ENCODE measurements around the gene ARVCF. TPM values are rescaled to one million over a fixed set of nuclear protein-coding genes. Genes with fewer than 3 reads are reported as not detected.

Gene ARVCF
- total and polyA plus RNA-seq, 9 donors, result 55.5 to 117 (median 82.2) TPM

DNA sequence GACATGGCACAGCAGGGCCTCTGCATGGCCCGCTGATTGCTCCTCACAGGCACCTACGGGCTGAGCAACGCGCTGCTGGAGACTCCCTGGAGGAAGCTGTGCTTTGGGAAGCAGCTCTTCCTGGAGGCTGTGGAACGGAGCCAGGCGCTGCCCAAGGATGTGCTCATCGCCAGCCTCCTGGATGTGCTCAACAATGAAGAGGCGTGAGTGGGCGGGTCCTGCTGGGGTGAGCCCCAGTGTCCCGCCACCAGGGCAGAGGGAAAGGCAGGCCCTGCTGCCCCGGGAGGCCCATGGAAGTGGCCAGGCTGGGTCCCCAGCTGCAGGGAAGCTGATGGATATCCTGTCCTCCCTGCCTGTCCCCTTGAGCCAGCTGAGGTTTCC lies 44.8 kb upstream of the ARVCF start:
- Histone ChIP-seq H3K4me1 (ENCODE audit: control insufficient read depth, insufficient read depth, low read length) (peaks cover 9% of the 10 kb centered on the region), H3K27ac (ENCODE audit: low read length) (no peak overlapping the region), H3K4me3 (ENCODE audit: low read length) (no peak overlapping the region), H3K36me3 (ENCODE audit: control insufficient read depth, insufficient read depth, low read length) (peaks cover 35% of the 10 kb centered on the region), H3K27me3 (ENCODE audit: control insufficient read depth, insufficient read depth, low read length) (no peaks in the 10 kb centered on the region), H3K9me3 (replicated peaks; ENCODE audit: control insufficient read depth, low read depth, low read length) (no peaks in the 10 kb centered on the region)
- DNase-seq, result no peak
- 83% methylated on average over 10 of the region's 11 CpGs for WGBS (ENCODE audit: insufficient coverage)

DNA sequence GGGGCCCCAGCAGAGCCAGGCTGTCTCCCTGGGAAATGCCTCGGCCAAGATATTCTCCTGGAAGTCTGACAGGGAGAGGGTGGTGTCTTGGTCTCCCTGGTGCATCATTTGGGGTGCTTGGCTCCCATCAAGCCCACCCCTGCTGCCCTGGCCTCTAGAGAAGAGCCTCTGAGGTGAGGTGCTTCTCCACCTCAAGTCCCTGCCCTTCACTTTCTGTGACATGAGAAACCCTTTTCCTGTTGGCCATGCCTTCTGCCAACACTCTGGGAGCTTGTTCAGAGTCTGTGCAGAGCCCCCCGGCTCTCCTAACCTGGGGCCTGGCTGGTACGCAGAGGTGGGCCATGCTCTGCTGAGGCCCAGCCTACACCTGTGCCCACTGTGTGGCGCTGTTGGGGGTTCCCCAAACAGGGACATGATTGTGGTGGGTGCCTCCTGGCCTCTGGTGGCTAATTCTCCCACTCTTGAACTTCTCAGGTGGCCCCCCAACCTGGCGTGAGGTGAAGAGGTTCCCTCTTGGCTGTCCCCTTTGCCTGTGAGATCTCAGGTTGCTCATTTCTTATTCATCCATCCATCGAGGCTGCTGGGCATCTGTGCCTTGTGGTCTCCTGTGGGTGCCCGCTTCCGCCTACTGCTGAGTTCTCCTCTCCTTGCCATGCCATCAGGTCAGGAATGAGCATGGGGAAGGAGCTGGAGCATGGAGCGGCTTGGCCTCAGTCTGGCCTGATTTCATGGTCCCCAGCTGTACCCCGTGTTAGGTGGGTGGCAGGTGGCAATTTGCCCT lies 44.3 kb upstream of the ARVCF start:
- H3K27me3 ChIP-seq (ENCODE audit: control insufficient read depth, insufficient read depth, low read length), result no peaks in the 10 kb centered on the region
- no peak overlapping the region for H3K27ac ChIP-seq (ENCODE audit: low read length)
- WGBS (ENCODE audit: insufficient coverage), result 91% methylated on average over 7 of the region's 10 CpGs
- H3K36me3 ChIP-seq (ENCODE audit: control insufficient read depth, insufficient read depth, low read length), result peaks cover 40% of the 10 kb centered on the region
- H3K4me1 ChIP-seq (ENCODE audit: control insufficient read depth, insufficient read depth, low read length), result peaks cover 9% of the 10 kb centered on the region
- DNase-seq, result no peak
- no peak overlapping the region for H3K4me3 ChIP-seq (ENCODE audit: low read length)
- H3K9me3 ChIP-seq (replicated peaks; ENCODE audit: control insufficient read depth, low read depth, low read length), result no peaks in the 10 kb centered on the region

DNA sequence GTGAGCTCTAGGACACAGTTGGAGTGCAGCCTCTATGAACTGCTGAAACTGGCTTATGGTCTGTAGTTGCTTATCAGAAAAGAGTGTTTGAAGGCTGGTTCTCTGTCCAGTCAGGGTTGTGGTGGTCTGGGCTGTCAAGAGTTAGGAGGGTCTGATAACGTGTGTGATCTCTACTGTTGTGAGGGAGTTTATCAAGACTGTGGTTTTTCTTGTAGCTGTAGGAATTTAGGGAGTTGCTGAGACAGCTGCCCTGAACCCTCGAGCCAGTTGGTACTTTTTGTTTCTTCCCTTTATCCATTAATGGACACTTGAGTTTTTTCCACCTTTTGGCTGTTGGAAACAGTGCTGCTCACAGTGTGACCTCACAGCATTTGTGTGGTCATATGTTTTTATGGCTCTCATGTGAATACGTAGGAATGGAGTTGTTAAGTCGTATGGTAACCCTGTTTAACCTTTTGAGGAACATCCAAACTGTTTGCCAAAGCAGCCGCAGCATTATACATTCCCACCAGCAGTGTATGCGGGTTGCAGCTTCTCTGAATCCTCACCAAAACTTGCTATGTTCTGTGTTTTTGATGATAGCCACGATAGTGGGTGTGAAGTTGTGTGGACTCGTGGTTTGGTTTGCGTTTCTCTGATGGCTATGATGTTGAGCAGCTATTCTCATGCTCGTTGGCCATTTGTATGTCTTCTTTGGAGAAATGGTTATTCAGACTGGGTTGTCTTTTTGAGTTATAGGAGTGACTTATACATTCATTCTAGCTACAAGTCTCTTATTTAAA lies 42.6 kb upstream of the ARVCF start:
- Histone ChIP-seq H3K4me1 (ENCODE audit: control insufficient read depth, insufficient read depth, low read length) (peaks cover 9% of the 10 kb centered on the region), H3K27me3 (ENCODE audit: control insufficient read depth, insufficient read depth, low read length) (no peaks in the 10 kb centered on the region), H3K27ac (ENCODE audit: low read length) (no peak overlapping the region), H3K9me3 (replicated peaks; ENCODE audit: control insufficient read depth, low read depth, low read length) (no peaks in the 10 kb centered on the region), H3K36me3 (ENCODE audit: control insufficient read depth, insufficient read depth, low read length) (peaks cover 41% of the 10 kb centered on the region), H3K4me3 (ENCODE audit: low read length) (no peak overlapping the region)
- WGBS (ENCODE audit: insufficient coverage), result 92% methylated on average over 2 of the region's 10 CpGs
- DNase-seq, result no peak

DNA sequence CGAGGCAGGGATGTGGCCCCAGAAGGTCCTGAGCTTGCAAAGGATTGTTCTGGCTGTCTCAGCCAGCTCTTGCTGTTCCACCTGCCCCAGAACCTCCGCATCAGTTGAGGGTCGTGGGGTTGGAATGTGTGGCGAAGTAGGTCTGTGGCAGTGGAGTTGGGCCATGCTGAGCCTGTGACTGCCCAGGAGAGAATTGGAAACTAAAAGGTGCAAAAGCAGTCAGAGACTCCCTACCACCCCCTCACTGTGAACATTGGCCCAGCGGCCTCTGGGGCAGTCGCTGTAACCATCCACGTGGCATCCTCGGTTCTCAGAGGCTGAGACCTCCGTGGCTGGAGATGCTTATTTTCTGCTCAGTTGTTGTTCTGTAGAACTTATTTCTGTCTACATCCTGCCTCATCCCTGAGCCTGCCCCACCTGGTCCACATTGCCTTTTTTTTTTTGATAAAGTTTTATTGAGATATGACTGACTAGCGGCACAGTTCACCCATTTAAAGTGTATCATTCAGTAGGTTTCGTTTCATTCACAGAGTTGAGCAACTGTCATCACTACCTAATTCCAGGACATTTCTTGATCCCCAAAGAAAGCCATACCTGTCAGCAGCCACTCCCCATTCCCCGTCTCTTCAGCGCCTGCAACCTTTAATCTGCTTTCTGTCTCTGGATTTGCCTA lies 41.1 kb upstream of the ARVCF start:
- H3K27me3 ChIP-seq (ENCODE audit: control insufficient read depth, insufficient read depth, low read length), result no peaks in the 10 kb centered on the region
- DNase-seq, result no peak
- H3K9me3 ChIP-seq (replicated peaks; ENCODE audit: control insufficient read depth, low read depth, low read length), result no peaks in the 10 kb centered on the region
- H3K36me3 ChIP-seq (ENCODE audit: control insufficient read depth, insufficient read depth, low read length), result peaks cover 49% of the 10 kb centered on the region
- H3K27ac ChIP-seq (ENCODE audit: low read length), result no peak overlapping the region
- H3K4me1 ChIP-seq (ENCODE audit: control insufficient read depth, insufficient read depth, low read length), result peaks cover 9% of the 10 kb centered on the region
- WGBS (ENCODE audit: insufficient coverage), result 96% methylated on average over 6 of the region's 13 CpGs
- H3K4me3 ChIP-seq (ENCODE audit: low read length), result no peak overlapping the region

DNA sequence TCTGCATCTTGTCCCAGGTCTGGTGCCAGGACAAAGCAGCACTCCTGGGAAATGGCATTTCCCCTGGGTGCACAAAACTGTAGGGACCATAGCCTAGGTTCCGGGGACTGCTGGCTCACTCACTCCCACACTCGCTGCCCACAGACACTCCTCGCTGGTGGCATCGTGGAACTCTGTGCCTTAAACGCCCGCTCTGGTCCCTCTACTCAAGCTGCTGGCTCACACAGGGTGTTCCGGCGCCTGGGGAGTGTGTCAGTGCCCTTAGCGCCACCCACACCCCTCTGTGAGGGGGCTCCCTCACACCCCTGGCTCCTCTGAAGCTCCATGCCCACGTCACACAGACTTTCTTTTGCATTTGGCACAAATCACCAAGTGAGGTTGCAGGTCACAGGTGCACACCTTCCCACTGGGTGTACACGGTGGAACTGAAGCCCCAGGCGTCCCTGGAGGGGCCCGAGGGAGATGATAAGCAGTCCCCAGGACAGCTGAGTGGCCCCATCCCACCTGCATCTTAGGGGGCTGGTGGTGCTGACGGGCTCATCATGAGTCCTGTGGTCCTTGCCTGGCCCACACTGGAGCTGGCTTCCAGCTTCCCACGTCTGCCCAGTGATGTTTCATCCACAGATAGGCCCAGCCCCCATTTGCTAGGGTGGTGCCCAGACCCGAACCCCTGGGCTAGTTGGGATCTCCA lies 40.2 kb upstream of the ARVCF start:
- 81% methylated on average over 15 of the region's 16 CpGs for WGBS (ENCODE audit: insufficient coverage)

DNA sequence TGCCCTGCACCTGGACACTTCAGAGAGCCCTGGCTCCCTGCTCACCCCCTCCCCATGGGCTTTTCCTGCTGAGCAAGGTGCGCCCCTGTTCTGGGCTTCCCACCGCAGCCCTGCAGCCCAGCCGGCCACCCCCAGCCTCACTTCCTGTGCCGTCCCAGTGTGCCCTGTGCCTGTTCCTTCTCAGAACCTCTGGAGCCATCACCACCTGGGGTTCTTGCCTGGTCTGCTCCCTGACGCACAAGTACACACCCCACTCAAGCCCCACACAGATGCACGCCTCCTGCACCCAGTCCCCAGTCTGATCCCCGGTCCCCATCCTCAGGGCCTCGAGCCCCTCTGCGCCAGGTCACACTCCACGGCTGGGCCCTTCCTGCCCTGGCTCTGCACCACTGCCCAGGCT lies 39.5 kb upstream of the ARVCF start:
- Histone ChIP-seq H3K4me3 (ENCODE audit: low read length) (no peak overlapping the region), H3K9me3 (replicated peaks; ENCODE audit: control insufficient read depth, low read depth, low read length) (no peaks in the 10 kb centered on the region), H3K27me3 (ENCODE audit: control insufficient read depth, insufficient read depth, low read length) (no peaks in the 10 kb centered on the region), H3K4me1 (ENCODE audit: control insufficient read depth, insufficient read depth, low read length) (peaks cover 3% of the 10 kb centered on the region), H3K27ac (ENCODE audit: low read length) (no peak overlapping the region), H3K36me3 (ENCODE audit: control insufficient read depth, insufficient read depth, low read length) (peaks cover 37% of the 10 kb centered on the region)
- no peak for DNase-seq
- 81% methylated on average over 10 of the region's 10 CpGs for WGBS (ENCODE audit: insufficient coverage)

More for the DNA sequence above, 40.2 kb upstream of the ARVCF start:
- no peak overlapping the region for H3K4me3 ChIP-seq (ENCODE audit: low read length)
- H3K4me1 ChIP-seq (ENCODE audit: control insufficient read depth, insufficient read depth, low read length), result peaks cover 9% of the 10 kb centered on the region
- H3K27me3 ChIP-seq (ENCODE audit: control insufficient read depth, insufficient read depth, low read length), result no peaks in the 10 kb centered on the region
- H3K36me3 ChIP-seq (ENCODE audit: control insufficient read depth, insufficient read depth, low read length), result peaks cover 43% of the 10 kb centered on the region
- no peaks in the 10 kb centered on the region for H3K9me3 ChIP-seq (replicated peaks; ENCODE audit: control insufficient read depth, low read depth, low read length)
- DNase-seq, result no peak
- no peak overlapping the region for H3K27ac ChIP-seq (ENCODE audit: low read length)

DNA sequence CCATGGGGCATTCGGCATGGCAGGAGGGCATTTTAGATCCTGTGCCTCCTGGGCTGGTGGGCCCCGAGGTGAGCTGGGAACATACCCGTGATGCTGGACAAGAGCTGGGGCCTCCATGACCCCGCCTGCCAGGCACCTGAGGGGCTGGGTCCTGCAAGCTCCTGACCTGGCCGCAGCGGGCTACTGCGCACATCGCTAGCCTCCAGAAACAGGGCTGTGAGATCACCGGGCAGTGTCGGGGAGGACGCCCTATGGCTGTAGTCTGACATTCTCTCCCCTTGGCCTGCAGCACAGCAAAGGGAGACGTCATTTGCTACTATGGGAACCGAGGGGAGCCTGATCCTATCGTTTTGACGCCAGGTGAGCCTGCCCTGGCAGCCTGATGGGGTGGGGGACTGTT lies 39.0 kb upstream of the ARVCF start:
- Histone ChIP-seq H3K4me1 (ENCODE audit: control insufficient read depth, insufficient read depth, low read length) (no peaks in the 10 kb centered on the region), H3K4me3 (ENCODE audit: low read length) (no peak overlapping the region), H3K9me3 (replicated peaks; ENCODE audit: control insufficient read depth, low read depth, low read length) (no peaks in the 10 kb centered on the region), H3K36me3 (ENCODE audit: control insufficient read depth, insufficient read depth, low read length) (peaks cover 37% of the 10 kb centered on the region), H3K27me3 (ENCODE audit: control insufficient read depth, insufficient read depth, low read length) (no peaks in the 10 kb centered on the region), H3K27ac (ENCODE audit: low read length) (no peak overlapping the region)
- no peak for DNase-seq
- 90% methylated on average over 15 of the region's 15 CpGs for WGBS (ENCODE audit: insufficient coverage)

DNA sequence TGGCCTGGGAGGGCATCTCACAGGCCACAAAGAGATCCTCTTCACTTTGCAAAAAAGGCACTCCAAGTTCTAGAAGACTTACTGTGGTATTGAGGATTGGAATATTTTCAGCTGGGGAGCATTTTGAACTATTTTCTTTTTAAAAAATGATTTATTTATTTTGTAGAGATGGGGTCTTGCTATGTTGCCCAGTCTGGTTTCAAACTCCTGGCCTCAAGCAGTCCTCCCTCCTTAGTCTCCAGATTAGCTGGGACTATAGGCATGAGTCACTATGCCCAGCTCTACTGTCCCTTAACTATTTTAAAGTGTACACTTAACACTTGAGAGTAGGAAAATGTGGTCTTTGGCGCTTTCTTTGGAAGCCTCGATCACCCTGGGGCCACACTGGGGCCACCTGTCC lies 38.5 kb upstream of the ARVCF start:
- Histone ChIP-seq H3K4me3 (ENCODE audit: low read length) (no peak overlapping the region), H3K9me3 (replicated peaks; ENCODE audit: control insufficient read depth, low read depth, low read length) (no peaks in the 10 kb centered on the region), H3K27ac (ENCODE audit: low read length) (no peak overlapping the region), H3K4me1 (ENCODE audit: control insufficient read depth, insufficient read depth, low read length) (no peaks in the 10 kb centered on the region), H3K27me3 (ENCODE audit: control insufficient read depth, insufficient read depth, low read length) (no peaks in the 10 kb centered on the region), H3K36me3 (ENCODE audit: control insufficient read depth, insufficient read depth, low read length) (peaks cover 37% of the 10 kb centered on the region)
- no CpG with 5 or more reads among the region's 2 CpGs for WGBS (ENCODE audit: insufficient coverage)
- DNase-seq, result no peak

DNA sequence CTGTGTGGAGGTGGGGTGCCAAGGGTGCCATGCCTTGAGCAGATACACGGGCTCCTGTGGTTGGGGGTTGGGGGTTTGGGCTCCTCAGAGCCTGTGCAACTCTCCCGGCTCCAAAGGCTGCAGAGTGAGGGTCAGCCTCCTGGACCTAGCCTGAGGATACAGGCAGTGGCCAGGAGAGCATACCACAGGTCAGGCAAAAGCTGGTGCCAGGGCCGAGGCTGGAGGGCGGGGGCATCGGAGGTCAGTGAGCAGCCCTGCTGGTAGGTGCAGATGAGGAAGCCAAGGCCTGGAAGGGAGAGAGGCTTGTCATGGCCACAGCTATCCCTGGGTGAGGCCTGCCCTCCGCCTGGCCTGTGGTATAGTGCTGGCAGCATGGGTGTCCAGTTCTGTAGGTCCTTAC lies 37.9 kb upstream of the ARVCF start:
- H3K4me3 ChIP-seq (ENCODE audit: low read length), result no peak overlapping the region
- no peak for DNase-seq
- H3K27me3 ChIP-seq (ENCODE audit: control insufficient read depth, insufficient read depth, low read length), result no peaks in the 10 kb centered on the region
- no peaks in the 10 kb centered on the region for H3K9me3 ChIP-seq (replicated peaks; ENCODE audit: control insufficient read depth, low read depth, low read length)
- 89% methylated on average over 6 of the region's 6 CpGs for WGBS (ENCODE audit: insufficient coverage)
- H3K36me3 ChIP-seq (ENCODE audit: control insufficient read depth, insufficient read depth, low read length), result peaks cover 37% of the 10 kb centered on the region
- H3K27ac ChIP-seq (ENCODE audit: low read length), result no peak overlapping the region
- no peaks in the 10 kb centered on the region for H3K4me1 ChIP-seq (ENCODE audit: control insufficient read depth, insufficient read depth, low read length)

DNA sequence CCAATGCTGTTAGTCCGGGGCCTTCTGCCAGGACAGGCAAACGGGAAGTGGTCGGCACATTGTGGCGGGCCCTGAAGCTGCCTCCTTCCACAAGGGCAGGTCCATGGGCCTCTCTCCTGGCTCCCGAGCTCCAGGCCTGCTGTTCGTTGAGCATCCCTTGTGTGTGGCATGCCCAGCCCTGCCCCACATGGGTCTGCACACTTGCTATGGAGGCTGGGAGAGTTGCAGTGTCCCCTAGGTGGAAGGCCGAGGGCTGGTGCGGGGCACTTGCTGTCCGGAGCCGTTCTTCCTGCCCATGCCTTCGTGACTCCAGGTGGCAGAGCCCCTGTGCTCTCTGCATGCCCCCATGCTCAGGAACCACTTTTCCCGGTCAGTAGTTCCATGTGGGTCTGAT lies 37.4 kb upstream of the ARVCF start:
- no peak overlapping the region for H3K4me3 ChIP-seq (ENCODE audit: low read length)
- DNase-seq, result no peak
- H3K36me3 ChIP-seq (ENCODE audit: control insufficient read depth, insufficient read depth, low read length), result peaks cover 37% of the 10 kb centered on the region
- H3K27me3 ChIP-seq (ENCODE audit: control insufficient read depth, insufficient read depth, low read length), result no peaks in the 10 kb centered on the region
- no peak overlapping the region for H3K27ac ChIP-seq (ENCODE audit: low read length)
- WGBS (ENCODE audit: insufficient coverage), result 92% methylated on average over 10 of the region's 12 CpGs
- no peaks in the 10 kb centered on the region for H3K9me3 ChIP-seq (replicated peaks; ENCODE audit: control insufficient read depth, low read depth, low read length)
- no peaks in the 10 kb centered on the region for H3K4me1 ChIP-seq (ENCODE audit: control insufficient read depth, insufficient read depth, low read length)

Data from muscle of leg (tissue), 11 donors.